ENCODE data around the gene CTNND2.

CTNND2 gene

GRCh38 chr5:11385901-11386293 lies 518.3 kb downstream of the CTNND2 start:
- DNase-seq (ENCODE audit: low read depth, low spot score), result no peak

GRCh38 chr5:11385251-11385900 lies 518.9 kb downstream of the CTNND2 start:
- no peak for DNase-seq (ENCODE audit: low read depth, low spot score)

DNA sequence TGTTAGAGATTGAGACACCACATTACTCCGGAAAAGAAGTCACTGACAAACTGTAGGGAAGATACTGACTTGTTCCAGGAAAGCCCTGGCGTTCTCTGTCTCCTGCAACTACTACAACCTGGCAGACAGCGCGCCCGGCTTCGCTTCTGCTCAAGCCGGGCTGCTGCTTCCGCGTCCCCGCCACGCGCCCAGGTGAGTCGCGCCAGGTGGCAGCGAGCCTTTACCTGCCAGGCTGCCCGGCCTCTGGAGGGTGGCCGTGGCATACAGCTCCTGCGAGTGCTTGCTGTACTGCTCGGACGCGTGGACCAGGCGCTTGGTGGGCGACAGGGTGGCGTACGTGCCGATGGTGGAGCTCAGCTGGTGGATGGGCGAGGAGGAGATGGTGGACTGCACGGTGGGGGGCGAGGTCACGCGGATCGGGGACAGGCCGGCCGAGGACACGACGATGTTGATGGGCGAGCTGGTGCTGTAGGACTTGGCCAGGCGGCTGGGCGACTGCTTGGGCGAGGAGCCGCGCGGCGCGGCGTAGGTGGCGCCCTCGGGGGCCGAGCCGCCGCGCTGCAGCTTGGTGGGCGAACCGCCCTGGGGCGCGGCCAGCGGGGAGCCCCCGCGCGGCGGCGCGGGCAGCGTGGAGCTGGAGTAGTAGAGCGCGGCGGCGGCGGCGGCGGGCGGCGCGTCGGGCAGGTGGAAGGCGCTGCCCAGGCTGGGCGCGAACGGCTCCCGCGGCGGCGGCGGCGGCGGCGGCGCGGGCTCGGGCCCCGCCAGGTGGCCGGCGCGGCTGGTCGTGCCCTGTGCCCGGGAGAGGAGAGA lies 519.6 kb downstream of the CTNND2 start:
- DNase-seq (ENCODE audit: low read depth, low spot score), result no peak

GRCh38 chr5:11383506-11384095 lies 520.6 kb downstream of the CTNND2 start:
- no peak for DNase-seq (ENCODE audit: low read depth, low spot score)

DNA sequence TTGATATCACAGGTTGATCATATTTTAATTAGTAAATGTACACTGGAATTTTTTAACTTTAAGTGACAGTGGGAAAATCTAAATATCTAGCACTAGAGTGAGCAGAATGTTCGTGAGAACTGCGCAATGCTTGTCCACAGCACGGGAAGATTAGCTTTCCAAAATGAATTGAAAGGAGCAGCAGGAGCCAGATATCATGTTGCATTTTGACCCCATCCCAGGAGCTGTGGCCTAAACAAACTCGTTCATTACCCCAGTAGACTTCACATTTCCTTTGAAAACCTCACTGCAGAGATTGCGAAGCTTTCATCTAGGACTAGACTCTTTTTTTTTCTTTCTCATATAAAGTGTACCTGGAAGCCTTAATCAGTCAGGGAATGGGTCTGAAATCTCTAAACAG lies 525.8 kb downstream of the CTNND2 start:
- no peak for DNase-seq (ENCODE audit: low read depth, low spot score)

DNA sequence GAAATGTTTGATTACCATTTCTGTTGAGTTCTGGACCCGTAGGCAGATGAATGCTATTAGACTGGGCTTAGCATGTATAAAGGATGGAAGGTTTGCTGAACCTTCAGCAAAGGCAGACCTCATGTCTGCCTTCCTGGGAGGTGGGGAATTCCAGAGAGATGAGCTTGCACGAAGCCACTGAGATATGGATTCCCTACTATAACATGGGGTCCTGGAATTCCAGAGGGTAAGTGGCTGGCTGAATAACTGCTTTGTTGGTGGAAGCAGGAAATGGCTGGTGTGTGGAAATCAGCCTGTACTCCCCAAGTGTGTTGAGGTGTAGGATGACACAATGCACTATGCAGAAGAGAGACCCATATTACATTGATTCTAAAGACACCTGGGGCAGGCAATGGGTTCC lies 526.4 kb downstream of the CTNND2 start:
- no peak for DNase-seq (ENCODE audit: low read depth, low spot score)

DNA sequence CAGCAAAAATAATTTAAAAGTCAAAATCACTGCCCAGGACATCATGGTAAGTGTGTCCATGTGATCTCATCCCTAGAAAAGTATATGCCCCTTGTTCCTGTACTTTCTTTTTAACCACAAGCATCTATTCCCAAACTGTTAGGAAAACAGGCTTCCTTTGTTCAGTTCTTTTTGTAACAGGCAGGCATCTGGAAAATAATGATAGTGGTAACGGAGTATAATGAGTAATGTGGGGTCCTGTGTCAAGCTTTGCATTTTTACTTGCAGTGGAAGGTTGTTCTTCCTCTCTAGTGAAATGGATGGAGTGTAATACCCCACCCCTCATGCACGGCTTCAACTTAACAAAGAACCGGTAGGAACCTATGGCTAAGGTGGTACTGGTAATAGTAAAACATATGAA lies 532.1 kb downstream of the CTNND2 start:
- no peak for DNase-seq (ENCODE audit: low read depth, low spot score)

DNA sequence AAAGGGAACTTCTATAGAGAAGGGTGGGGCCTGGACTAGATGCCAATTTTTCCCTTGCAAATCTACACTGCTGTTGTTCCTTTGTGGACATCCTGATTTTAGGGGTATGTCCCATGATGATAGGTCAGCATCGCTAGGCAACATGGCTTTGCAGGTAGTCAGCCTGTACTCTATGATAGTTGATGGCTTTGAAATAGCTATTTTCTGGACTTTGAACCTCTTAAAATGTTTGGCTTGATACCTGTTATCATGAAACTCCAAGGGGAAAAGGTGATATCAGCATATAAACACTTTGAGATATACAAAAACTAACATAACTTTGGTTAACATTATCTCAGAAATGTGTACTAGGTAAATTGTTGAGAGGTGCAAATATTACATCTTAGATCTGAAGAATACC lies 533.2 kb downstream of the CTNND2 start:
- DNase-seq (ENCODE audit: low read depth, low spot score), result no peak

DNA sequence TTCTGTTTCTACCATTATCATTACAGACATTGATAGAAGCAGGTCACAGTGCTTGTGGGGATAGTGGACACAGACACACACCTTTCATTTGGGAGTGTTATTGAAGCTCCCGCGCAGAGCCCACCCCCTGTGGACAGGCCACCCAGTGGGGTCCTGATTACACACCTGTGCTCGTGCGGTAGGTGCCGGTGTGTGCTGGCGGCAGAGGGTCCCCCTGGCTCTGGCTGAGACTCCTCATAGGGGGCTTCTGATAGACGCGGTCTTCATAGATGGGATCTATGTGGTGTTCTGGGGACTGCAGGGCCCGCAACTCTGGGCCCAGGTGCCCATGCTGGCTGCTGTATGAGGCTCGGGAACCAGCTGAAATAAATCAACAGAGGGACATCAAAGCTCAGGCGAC lies 539.7 kb downstream of the CTNND2 start:
- DNase-seq (ENCODE audit: low read depth, low spot score), result no peak

GRCh38 chr5:11363631-11364178 lies 540.5 kb downstream of the CTNND2 start:
- DNase-seq (ENCODE audit: low read depth, low spot score), result no peak

- DNase-seq (ENCODE audit: low read depth, low spot score), result no peak
Measured at GRCh38 chr5:11361768-11362167, 542.5 kb downstream of the CTNND2 start.

DNA sequence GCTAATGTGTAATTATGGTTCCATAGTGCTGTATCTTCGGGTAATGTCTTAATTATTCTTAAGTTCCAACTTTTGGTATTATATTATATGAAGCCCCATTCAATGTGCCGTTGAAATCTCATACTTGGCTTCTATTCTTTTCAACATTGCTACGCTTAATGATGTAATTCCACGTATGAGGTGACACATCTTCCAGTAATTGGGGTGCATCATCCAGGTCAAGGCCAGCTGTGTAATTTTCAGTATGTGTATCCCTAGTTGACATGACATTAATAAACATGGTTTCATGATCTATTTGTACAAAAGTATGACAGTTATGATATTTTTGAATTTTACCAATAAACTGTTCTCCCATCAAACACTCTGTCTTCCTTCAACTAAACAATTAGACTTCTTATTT lies 546.3 kb downstream of the CTNND2 start:
- DNase-seq (ENCODE audit: low read depth, low spot score), result no peak

DNA sequence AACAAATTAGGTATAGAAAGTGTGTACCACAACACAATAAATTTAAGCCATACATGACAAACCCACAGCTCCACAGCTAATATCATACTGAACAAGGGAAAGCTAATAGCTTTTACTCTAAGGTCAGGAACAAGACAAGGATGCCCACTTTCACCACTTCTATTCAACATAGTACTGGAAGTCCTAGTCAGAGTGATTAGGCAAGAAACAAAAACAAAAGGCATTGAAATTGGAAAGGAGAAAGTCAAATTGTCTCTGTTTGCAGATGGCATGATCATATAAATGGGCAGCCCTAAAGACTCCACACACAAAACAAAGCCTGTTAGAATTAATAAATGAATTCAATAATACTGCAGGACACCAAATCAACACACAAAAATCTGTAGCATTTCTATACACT lies 548.8 kb downstream of the CTNND2 start:
- DNase-seq (ENCODE audit: low read depth, low spot score), result no peak

DNA sequence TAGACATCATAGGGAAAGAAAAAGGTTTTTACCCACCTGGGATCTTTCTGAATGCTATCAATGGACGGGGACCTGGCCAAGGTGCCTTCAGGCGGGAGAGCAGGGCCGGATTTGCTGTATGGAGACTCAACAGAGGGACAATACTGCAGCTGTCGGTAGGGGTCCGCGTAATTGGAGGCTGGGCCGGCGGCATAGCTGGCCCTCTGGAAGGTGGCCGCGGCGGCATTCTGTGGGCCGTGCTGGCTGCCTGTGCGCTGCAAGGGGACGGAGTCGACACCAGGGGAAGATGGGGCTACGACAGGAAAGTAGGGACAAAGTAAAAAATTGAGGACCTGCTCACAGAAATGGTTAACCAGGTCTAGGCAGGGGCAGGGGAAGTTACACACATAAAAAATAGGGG lies 557.9 kb downstream of the CTNND2 start:
- no peak for DNase-seq (ENCODE audit: low read depth, low spot score)

DNA sequence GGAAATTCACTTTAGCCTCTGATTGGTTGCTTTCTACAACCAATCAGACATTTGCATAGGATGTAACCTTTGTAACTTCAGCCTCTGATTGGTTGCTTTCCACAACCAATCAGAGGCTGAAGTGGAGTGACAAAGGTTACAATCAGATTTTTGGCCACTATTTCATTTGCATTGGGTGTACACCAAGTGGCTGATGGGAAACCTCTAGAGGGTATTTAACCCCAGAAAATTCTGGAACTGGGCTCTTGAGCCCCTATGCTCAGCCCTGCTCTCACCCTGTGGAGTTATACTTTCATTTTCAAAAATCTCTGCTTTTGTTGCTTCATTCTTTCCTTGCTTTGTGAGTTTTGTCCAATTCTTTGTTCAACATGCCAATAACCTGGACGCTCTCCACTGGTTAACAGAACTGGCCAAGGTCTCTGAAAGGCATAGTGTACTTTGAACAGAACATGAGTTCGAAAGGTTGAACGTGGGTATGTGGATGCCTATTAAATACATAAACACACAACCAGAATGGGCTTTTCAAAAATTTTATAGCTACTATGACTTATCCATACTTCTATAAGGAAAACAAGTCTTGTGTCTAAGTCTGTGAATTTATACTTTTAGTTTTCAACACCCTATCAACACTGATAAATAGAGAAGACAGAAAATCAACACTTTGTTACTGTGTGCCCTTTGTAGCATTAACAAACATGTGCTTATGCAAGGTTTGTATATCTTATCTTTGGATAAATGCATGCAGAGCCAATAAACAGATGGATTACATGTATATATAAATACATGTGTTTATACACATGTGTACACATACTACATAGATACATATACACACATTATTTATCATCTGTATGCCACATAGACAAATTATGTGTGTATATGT lies 568.1 kb downstream of the CTNND2 start:
- no peak for DNase-seq (ENCODE audit: low read depth, low spot score)

DNA sequence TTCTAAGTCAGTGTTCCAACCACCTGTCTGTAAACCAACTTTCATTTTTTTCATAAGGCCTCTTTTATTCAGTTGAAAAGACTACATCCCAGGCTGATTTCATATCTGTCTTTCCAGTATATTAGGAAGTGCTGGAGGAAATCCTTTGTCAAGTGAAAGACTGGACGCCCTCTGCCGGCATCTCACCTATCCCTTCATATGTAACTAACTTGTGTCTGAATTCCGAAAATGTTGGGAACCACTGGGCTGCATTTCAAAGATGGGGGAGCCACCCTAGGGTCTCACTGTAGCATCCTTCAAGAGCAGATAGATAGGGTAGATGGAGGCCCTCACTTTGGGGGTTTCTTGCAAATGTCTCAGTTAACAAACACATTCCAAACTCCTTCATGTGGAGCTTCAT lies 569.8 kb downstream of the CTNND2 start:
- no peak for DNase-seq (ENCODE audit: low read depth, low spot score)

- DNase-seq (ENCODE audit: low read depth, low spot score), result no peak
Measured at GRCh38 chr5:11329679-11330078, 574.6 kb downstream of the CTNND2 start.

DNA sequence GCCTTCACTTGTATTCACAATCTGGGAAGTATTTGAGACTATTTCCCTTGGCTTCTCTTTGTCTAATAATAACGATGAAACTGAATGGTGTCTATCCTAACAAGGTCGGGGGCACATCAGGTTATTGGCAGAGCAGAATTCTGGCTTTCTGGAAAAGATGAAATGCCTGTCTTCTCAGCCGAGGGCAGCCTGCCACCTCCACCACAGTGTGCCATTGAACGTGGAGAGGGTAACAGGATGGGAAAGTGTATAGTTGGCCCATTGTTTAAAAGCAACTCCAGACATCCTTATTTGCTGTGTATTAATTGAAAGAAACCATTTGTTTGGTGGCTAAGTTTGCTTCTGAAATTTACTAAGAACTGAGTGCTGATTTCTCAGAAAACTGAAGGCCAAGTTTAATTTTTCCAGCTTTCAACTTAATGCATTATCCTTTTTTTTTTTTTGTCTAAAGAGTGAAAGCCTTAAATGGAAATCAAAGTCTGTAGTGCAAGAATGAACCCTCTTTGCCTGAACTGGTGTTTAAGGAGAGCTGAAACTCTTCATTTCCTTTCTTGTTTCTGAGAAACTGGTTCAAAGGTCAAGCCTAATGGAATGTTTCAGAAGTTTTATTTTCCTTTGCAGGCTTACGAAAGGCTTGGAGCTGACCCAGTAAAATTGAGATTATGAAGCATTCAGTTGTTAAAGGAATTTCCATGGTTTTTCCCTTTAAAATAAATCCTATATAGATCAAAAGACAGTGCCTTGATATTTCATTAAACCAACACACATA lies 579.5 kb downstream of the CTNND2 start:
- no peak for DNase-seq (ENCODE audit: low read depth, low spot score)

DNA sequence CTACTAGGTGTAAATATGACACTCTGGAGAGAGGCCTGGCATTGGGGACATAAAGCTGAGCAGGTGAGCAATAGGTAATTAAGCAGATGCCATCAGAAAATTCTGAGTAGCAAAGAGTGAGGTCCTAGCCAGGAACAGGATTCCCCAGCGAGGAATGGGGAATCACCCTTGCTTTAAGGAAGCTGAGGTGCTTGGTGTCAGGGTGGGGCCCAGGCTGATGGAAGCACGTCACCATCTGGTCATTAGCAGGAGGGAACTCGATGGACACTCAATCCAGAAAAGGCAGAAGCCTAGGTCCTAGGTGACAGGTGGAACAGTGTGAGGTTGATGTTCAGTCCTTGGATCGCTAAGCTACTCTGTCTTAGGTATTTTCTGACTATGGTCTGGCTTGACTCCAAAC lies 580.5 kb downstream of the CTNND2 start:
- no peak for DNase-seq (ENCODE audit: low read depth, low spot score)

- DNase-seq (ENCODE audit: low read depth, low spot score), result no peak
Measured at GRCh38 chr5:11322133-11322532, 582.1 kb downstream of the CTNND2 start.
